ENCODE results near the gene ST6GALNAC5. TPM values are rescaled to one million over a fixed set of nuclear protein-coding genes. Genes with fewer than 3 reads are reported as not detected.
"Not testable (repeated sequence)": the region's sequence is repeated elsewhere in the genome, so short reads cannot be mapped to it uniquely, and the experiment has no call there.

ST6GALNAC5 gene
- total RNA-seq, 4 donors from 2014 or later = 0.27 to 5.7 (median 1.4) TPM

DNA sequence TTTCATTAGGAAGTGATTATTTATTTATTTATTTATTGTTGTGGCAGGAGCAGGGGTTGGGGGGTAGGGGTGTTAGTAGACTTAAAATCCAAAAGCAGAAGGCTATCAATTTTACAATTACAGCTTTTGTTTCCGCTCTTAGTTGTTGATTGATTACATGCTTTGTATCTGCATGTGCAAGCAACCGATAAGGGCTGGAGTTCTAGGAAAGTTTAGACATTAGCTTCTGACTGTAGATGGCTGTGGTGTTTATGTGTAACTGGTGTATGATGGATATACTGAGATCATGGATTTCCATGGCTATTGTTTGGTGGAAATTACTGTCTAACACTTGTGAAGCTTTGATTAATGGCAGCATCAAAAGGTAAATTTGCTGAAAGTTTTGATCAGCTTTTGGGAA lies 2.8 kb downstream of the ST6GALNAC5 start:
- Histone ChIP-seq H3K4me3 (no peak overlapping the region), H3K36me3 (no peaks in the 10 kb centered on the region), H3K4me1 (peaks cover 5 to 22% (median 10%) of the 10 kb centered on the region in 3 donors), H3K9me3 (no peaks in the 10 kb centered on the region), H3K27me3 (peaks cover 0 to 67% (median 15%) of the 10 kb centered on the region in 4 donors), H3K27ac (no peak overlapping the region)
- 73 to 77% methylated on average over 2 of the region's 2 CpGs for WGBS, 2 donors
- intact Hi-C loops (cut with DNase I) = no loop called here
- TF ChIP-seq POLR2A (IDR thresholded peaks at IDR 0.05) = no peak
- TF ChIP-seq, protein P1, sequence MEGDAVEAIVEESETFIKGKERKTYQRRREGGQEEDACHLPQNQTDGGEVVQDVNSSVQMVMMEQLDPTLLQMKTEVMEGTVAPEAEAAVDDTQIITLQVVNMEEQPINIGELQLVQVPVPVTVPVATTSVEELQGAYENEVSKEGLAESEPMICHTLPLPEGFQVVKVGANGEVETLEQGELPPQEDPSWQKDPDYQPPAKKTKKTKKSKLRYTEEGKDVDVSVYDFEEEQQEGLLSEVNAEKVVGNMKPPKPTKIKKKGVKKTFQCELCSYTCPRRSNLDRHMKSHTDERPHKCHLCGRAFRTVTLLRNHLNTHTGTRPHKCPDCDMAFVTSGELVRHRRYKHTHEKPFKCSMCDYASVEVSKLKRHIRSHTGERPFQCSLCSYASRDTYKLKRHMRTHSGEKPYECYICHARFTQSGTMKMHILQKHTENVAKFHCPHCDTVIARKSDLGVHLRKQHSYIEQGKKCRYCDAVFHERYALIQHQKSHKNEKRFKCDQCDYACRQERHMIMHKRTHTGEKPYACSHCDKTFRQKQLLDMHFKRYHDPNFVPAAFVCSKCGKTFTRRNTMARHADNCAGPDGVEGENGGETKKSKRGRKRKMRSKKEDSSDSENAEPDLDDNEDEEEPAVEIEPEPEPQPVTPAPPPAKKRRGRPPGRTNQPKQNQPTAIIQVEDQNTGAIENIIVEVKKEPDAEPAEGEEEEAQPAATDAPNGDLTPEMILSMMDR (IDR thresholded peaks at IDR 0.05) = no peak
- no peak for DNase-seq

DNA sequence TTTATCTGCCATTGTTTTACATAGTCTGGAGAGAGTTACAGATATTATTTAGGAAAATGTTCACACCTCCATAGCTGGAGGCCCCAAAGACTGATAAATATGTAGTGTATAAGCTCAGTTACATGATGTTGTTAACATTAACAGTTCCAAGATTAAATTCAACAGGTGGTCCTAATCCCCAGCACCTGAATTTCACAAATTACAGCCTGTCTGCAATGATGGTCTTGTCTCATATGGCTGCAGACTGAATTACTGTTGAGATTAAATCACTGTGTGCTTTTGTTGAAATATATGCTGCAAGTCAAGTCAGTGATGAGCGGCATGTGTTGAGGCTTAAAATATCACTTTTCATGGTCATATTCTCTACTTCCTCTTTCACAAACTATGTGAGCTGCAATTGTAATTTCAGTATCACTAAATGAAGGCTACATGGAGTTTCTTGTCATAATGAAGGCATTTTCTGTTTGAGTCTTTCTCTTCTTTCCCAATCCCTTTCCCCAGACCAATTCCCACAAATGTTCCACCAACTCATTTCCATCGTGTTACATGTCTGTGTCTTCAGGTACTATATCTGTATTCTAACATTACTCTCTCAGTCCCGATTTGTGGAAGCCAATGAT lies 4.2 kb downstream of the ST6GALNAC5 start:
- no peak overlapping the region for H3K27ac ChIP-seq
- H3K4me1 ChIP-seq = peaks cover 5 to 22% (median 10%) of the 10 kb centered on the region in 3 donors
- H3K36me3 ChIP-seq = no peaks in the 10 kb centered on the region
- WGBS, 2 donors = 66 to 81% methylated on average over 3 of the region's 3 CpGs
- peaks cover 0 to 53% (median 15%) of the 10 kb centered on the region in 4 donors for H3K27me3 ChIP-seq
- no peak for DNase-seq
- TF ChIP-seq, protein P1 (IDR thresholded peaks at IDR 0.05) = no peak
- TF ChIP-seq POLR2A (IDR thresholded peaks at IDR 0.05) = no peak
- no peaks in the 10 kb centered on the region for H3K9me3 ChIP-seq
- no peak overlapping the region for H3K4me3 ChIP-seq
- intact Hi-C loops (cut with DNase I) = no loop called here

DNA sequence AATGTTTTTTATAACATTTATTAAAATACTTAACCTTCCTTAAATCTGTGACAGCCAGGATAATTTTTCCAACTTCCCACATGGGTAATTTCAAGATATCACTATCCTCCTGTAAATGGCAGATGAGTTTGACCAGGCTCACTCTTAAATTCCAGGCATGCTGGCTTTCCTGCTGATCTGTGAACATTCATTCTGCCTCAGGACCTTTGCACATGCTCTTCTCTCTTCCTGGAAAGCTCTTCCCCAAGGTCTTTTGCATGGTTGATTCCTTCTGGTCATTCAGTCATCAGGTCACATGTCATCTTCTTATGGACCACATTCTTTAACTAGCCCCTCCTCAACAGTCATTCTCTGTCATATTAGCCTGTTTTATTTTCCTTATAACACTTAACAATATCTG lies 5.7 kb downstream of the ST6GALNAC5 start:
- Histone ChIP-seq H3K36me3 (no peaks in the 10 kb centered on the region), H3K27ac (no peak overlapping the region), H3K4me1 (peaks cover 0 to 12% (median 9%) of the 10 kb centered on the region in 3 donors), H3K27me3 (peaks cover 0 to 38% (median 11%) of the 10 kb centered on the region in 4 donors), H3K4me3 (no peak overlapping the region), H3K9me3 (no peaks in the 10 kb centered on the region)
- DNase-seq = no peak
- TF ChIP-seq, protein P1 (IDR thresholded peaks at IDR 0.05) = no peak
- TF ChIP-seq POLR2A (IDR thresholded peaks at IDR 0.05) = no peak
- intact Hi-C loops (cut with DNase I) = no loop called here

DNA sequence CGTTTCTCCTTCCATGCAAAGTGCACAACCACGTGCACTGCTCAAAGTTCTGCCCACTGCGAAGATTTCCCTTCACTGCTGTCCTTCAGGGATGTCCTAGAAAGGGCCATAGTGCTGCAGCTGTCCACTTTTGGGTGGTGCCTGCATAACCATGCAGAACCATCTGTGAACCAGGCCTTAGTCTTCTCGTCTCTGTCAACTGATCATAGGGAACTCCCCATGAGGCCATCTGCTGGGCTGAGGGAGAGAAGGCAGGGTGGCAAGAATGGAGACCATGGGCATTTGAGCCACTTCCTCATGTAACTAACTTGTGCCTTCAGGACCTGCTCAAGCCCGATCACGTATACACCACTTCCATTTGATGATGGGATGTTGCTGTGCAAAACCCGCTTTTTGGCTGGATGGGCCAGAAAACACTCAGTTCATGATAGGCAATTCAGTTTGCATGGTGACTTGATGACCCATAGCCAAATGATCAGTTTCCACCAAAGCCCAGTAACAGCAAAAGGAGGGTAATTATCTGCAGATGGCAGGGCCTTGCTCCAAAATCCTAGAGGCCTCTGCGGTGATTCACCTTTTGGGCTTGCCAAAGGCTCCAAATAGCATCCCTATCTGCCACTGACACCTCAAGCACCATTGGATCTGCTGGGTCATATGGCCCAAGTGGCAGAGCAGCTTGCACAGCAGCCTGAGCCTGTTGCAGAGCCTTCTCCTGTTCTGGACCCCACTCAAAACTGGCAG lies 9.5 kb downstream of the ST6GALNAC5 start:
- Histone ChIP-seq H3K9me3 (no peaks in the 10 kb centered on the region), H3K27ac (no peak overlapping the region), H3K36me3 (no peaks in the 10 kb centered on the region), H3K27me3 (no peaks in the 10 kb centered on the region), H3K4me1 (peaks cover 0 to 14% (median 0%) of the 10 kb centered on the region in 3 donors), H3K4me3 (no peak overlapping the region)
- DNase-seq = no peak
- intact Hi-C loops (cut with DNase I) = no loop called here
- 70 to 86% methylated on average over 6 of the region's 8 CpGs for WGBS, 2 donors
- TF ChIP-seq POLR2A (IDR thresholded peaks at IDR 0.05) = no peak

DNA sequence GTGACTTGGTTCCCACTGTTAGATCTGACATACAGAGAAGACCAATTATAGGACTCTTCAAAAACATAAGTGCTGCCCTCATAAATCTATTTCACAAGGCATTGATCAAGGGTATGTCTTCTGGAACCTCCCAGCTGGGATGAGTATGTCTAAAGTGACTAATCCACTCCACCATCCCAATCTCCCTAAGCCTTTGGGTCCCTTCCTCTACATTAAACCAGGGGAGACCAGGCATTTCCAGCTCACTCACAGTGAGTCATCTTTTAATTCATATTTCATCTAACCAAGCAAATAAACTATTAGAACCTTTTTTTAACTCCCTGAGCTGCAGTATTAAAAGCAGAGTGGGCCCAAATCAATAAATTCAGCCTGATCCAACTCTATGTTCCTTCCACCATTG lies 11.7 kb downstream of the ST6GALNAC5 start:
- H3K4me3 ChIP-seq; H3K36me3 ChIP-seq; H3K9me3 ChIP-seq; H3K27me3 ChIP-seq; DNase-seq; H3K27ac ChIP-seq; intact Hi-C loops (cut with DNase I): not testable (repeated sequence)
- H3K4me1 ChIP-seq = peaks cover 0 to 14% (median 0%) of the 10 kb centered on the region in 3 donors

DNA sequence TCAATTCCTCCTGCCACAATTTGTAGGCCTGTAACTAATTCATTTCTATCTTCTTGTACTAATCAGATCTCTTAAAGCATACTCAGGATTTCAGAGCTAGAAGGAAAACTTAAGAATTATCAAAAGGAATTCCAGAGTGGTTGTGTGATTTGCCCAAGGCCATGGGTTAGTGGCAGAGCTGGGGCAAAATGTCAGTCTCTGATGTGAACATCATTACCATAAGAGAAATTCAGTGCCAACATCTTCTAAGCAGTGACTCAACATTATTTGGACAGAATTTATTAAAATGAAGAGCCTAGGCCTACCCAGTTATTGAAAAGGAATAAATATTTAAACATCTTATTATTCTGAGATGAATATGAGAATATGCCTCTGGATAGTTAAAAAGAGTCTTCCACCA lies 14.5 kb downstream of the ST6GALNAC5 start:
- intact Hi-C loops (cut with DNase I) = no loop called here
- no peak overlapping the region for H3K4me3 ChIP-seq
- H3K9me3 ChIP-seq = no peaks in the 10 kb centered on the region
- no peaks in the 10 kb centered on the region for H3K27me3 ChIP-seq
- no peak for DNase-seq
- H3K4me1 ChIP-seq = peaks cover 0 to 14% (median 0%) of the 10 kb centered on the region in 3 donors
- no peak for TF ChIP-seq POLR2A (IDR thresholded peaks at IDR 0.05)
- TF ChIP-seq, protein P1 (IDR thresholded peaks at IDR 0.05) = no peak
- no peaks in the 10 kb centered on the region for H3K36me3 ChIP-seq
- H3K27ac ChIP-seq = no peak overlapping the region
